Measurements from ENCODE around the gene PTPRG.

GRCh38 chr3:61617041-61617440 is 55.7 kb downstream of the PTPRG start:
- TF ChIP-seq POLR2A (IDR thresholded peaks at IDR 0.05; ENCODE audit: low read length), result no peak
- TF ChIP-seq GATA1 (IDR thresholded peaks at IDR 0.05; ENCODE audit: low read depth, low read length), result no peak
